Lower leg skin (tissue), 4 donors: Measurements from ENCODE around the gene HMGXB3. TPM values are rescaled to one million over a fixed set of nuclear protein-coding genes. Genes with fewer than 3 reads are reported as not detected.

Experiments used
- DNase-seq, 2 donors: peaks; one replicate each; pipeline ENCODE4 v3.0.0-alpha.2; 2019; ENCODE audit warnings: low spot score in 2 of 2
- H3K4me3 ChIP-seq: fragments of 200-600 bp; sonication (generic); 2 replicates; pipeline ENCODE4 v1.5.1; 2017; ENCODE audit warnings: mild to moderate bottlenecking, low read depth; ENCODE audit not compliant: poor library complexity, severe bottlenecking
- POLR2A ChIP-seq, 2 donors: fragments of 450-650 bp; IDR thresholded peaks; one replicate each; pipeline ENCODE4 v1.6.1; 2016 to 2017; ENCODE audit warnings: antibody characterized with exemption in 2 of 2, mild to moderate bottlenecking in 1 of 2, moderate library complexity in 1 of 2
- WGBS, 2 donors: methylation state at CpG; one replicate each; pipeline ENCODE4 v1.1.5; 2018; 5-methylcytosine and 5-hydroxymethylcytosine counted together
- intact Hi-C: fragments of 100-400 bp; cut with DNase I; formaldehyde crosslinking; loops from one replicate; pipeline ENCODE4 v1.15.0; 2023; ENCODE audit warnings: low total_unique reads
- total RNA-seq, 4 donors: library from RNA; depleted of rRNA; stranded (reverse); fragments of >200 nt; gene quantifications; one replicate each; pipeline ENCODE4 v1.1.0, GENCODE V29; 2016
- TF ChIP-seq, protein P1 (sequence below), 3 donors: fragments of 450-650 bp; IDR thresholded peaks; one replicate each; pipeline ENCODE4 v1.5.1; 2016; ENCODE audit warnings: antibody characterized with exemption in 3 of 3, mild to moderate bottlenecking in 3 of 3, moderate library complexity in 2 of 3

The HMGXB3 gene
- total RNA-seq, 4 donors from 2014 or later, result 24.6 to 32.0 (median 26.1) TPM

GRCh38 chr5:150009671-150010387 is 9.3 kb downstream of the HMGXB3 start:
- TF ChIP-seq, protein P1, sequence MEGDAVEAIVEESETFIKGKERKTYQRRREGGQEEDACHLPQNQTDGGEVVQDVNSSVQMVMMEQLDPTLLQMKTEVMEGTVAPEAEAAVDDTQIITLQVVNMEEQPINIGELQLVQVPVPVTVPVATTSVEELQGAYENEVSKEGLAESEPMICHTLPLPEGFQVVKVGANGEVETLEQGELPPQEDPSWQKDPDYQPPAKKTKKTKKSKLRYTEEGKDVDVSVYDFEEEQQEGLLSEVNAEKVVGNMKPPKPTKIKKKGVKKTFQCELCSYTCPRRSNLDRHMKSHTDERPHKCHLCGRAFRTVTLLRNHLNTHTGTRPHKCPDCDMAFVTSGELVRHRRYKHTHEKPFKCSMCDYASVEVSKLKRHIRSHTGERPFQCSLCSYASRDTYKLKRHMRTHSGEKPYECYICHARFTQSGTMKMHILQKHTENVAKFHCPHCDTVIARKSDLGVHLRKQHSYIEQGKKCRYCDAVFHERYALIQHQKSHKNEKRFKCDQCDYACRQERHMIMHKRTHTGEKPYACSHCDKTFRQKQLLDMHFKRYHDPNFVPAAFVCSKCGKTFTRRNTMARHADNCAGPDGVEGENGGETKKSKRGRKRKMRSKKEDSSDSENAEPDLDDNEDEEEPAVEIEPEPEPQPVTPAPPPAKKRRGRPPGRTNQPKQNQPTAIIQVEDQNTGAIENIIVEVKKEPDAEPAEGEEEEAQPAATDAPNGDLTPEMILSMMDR (IDR thresholded peaks at IDR 0.05), result no peak
- TF ChIP-seq POLR2A (IDR thresholded peaks at IDR 0.05), result no peak
- DNase-seq, result no peak
- whole genome bisulfite sequencing, 2 donors, result 83 to 91% methylated on average over 6 of the region's 6 CpGs
- intact Hi-C loops, result no loop called here
- H3K4me3 ChIP-seq, result no peak overlapping the region

DNA sequence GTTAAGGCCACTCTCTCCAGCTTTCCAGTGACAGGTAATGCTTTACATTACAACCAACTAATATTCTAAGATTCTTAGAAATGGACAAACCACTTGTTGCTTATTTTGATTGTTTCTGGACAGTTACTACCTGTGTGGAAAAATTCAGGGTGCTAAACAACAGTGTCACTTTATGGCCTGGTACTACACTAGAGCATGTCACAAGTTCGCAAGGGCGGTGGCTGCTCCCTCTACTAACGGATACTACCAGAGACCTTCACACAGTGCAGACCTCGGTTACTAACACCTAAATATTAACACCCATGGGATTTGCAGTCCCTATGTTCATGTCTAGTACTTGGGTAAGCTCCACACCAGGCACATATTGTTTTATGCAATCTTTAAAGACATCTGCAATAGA is 13.4 kb downstream of the HMGXB3 start:
- intact Hi-C loops, result no loop called here
- 93 to 99% methylated on average over 4 of the region's 4 CpGs for WGBS, 2 donors
- DNase-seq, result no peak
- H3K4me3 ChIP-seq, result no peak overlapping the region
- TF ChIP-seq, protein P1 (IDR thresholded peaks at IDR 0.05), result no peak
- TF ChIP-seq POLR2A (IDR thresholded peaks at IDR 0.05), result no peak

- intact Hi-C loops, result no loop called here
- WGBS, 2 donors, result 96 to 97% methylated on average over 3 of the region's 3 CpGs
- DNase-seq, result no peak
- no peak for TF ChIP-seq POLR2A (IDR thresholded peaks at IDR 0.05)
- TF ChIP-seq, protein P1 (IDR thresholded peaks at IDR 0.05), result no peak
- no peak overlapping the region for H3K4me3 ChIP-seq
Observed at GRCh38 chr5:150014456-150014855, 13.9 kb downstream of the HMGXB3 start.

DNA sequence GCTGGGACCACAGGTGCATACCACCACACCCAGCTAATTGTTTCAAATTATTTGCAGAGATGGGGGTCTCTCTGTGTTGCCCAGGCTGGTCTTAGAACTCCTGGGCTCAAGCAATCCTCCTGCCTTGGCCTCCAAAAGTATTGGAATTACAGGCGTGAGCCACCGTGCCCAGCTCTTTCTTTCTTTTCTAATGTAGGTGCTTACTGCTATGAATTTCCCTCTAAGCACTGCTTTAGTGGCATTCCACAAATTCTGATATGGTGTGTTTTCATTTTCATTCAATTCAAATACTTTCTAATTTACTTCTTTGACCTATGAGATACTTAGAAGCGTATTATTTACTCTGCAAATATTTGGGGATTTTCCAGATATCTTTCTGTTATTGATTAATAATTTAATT is 14.9 kb downstream of the HMGXB3 start:
- TF ChIP-seq, protein P1 (IDR thresholded peaks at IDR 0.05), result no peak
- TF ChIP-seq POLR2A (IDR thresholded peaks at IDR 0.05), result no peak
- H3K4me3 ChIP-seq, result no peak overlapping the region
- DNase-seq, result no peak
- intact Hi-C loops, result no loop called here
- 100% methylated on average over 3 of the region's 3 CpGs for WGBS, 2 donors

DNA sequence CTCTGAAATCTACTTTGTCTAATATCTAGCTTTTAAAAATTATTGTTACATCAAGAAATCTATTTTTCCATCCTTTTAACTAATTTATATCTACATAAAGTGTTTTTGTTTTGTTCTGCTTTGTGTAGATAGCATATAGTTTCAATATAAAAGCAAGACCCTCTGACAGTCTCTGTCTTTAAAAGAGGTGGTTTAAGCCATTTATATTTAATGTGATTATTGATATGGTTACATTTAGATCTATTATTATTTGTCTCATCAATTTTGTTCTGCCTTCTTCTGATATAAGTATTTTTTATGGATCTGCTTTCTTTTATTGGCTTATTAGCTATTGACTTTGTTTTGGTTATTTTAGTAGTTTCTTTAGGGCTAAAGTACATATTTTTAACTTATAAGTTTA is 16.0 kb downstream of the HMGXB3 start:
- TF ChIP-seq, protein P1 (IDR thresholded peaks at IDR 0.05), result no peak
- no peak for TF ChIP-seq POLR2A (IDR thresholded peaks at IDR 0.05)
- intact Hi-C loops, result no loop called here
- no peak overlapping the region for H3K4me3 ChIP-seq
- DNase-seq, result no peak
